Breast epithelium (tissue), 3 donors: Measurements from ENCODE around the gene THSD4.

Experiments used
- POLR2A ChIP-seq: fragments of 450-650 bp; IDR thresholded peaks from one replicate; pipeline ENCODE4 v1.6.1; 2016; ENCODE audit warnings: antibody characterized with exemption, mild to moderate bottlenecking, moderate library complexity
- POLR2AphosphoS5 ChIP-seq, 3 donors: sonication (generic); formaldehyde crosslinking; IDR thresholded peaks; one replicate each; pipeline ENCODE4 v1.6.1; 2017; ENCODE audit warnings: antibody characterized with exemption in 3 of 3

DNA sequence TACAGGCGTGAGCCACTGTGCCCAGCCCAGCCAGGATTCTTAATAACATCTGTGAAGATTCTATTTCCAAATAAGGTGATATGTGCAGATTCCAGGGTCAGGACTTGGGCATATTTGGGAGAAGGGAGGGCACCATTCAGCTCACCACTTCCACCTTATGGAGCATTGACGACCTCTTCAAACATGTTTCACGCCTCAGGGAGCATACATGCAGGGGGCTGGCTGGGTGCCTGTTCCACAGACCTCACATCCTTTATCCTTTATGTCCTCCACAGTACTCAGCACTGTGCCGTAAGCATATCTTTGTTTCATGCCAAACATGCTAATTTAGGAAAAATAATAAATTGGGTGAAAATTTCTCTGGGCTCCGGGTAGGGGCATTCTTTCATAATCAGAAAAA lies 229.0 kb downstream of the THSD4 start:
- TF ChIP-seq POLR2AphosphoS5 (IDR thresholded peaks at IDR 0.05) (no peak), POLR2A (no peak)
